ENCODE measurements around the gene FAM3D. TPM values are rescaled to one million over a fixed set of nuclear protein-coding genes. Genes with fewer than 3 reads are reported as not detected.

Gene FAM3D
- total RNA-seq, 1 experiment from 2014 or later: not detected

DNA sequence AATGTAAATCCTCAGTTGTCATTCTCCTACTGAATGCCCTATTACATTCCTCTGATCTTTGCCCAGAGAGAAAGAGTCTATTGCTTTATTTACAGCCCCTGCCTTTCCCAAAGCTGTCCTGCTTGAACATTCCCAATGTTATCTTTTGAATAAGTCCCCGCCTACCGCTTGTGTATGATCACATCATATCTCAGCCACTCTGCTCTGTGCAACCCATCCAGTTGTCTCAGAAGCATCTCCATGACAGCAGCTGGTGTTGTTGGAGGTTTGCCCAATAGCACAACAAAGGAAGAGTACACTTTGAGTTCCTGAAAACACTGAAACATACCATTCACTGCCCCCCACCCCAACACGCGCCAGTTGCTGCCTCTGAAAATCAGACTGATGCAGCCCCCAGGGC is 22.0 kb upstream of the FAM3D start:
- no peaks in the 10 kb centered on the region for H4K20me1 ChIP-seq (ENCODE audit: low read length)
- TF ChIP-seq EZH2 (IDR thresholded peaks at IDR 0.05; ENCODE audit: low read length, unreplicated experiment) (no peak), EZH2phosphoT487 (IDR thresholded peaks at IDR 0.05; ENCODE audit: borderline replicate concordance, low read length) (no peak), CTCF (conservative IDR thresholded peaks at IDR 0.05; ENCODE audit: low read depth, low read length) (no peak)
- H2AFZ ChIP-seq (ENCODE audit: low read length): no peak overlapping the region
- ChIA-PET POLR2A (ENCODE audit: unreplicated experiment) (no interaction called here), CTCF (no interaction called here)
- no peak overlapping the region for H3K9ac ChIP-seq (ENCODE audit: low read length)
- H3K4me1 ChIP-seq (ENCODE audit: insufficient read depth, low read length): no peaks in the 10 kb centered on the region
- BruUV-seq (replicated peaks): no TSS peak
- intact Hi-C loops (cut with micrococcal nuclease): no loop called here
- ATAC-seq (no peak), DNase-seq (no peak)
- no peaks in the 10 kb centered on the region for H3K9me2 ChIP-seq (replicated peaks; ENCODE audit: low read length)
- H3K27ac ChIP-seq (ENCODE audit: low read length): no peak overlapping the region
- 0 out of 2 replicates have a peak, but pooled peaks cover 3% of the 10 kb centered on the region for H3K36me3 ChIP-seq (ENCODE audit: low read depth, low read length)
- H3K79me2 ChIP-seq (ENCODE audit: low read length): no peaks in the 10 kb centered on the region
- no peaks in the 10 kb centered on the region for H3K27me3 ChIP-seq (ENCODE audit: low read length)
- H3K4me2 ChIP-seq (ENCODE audit: low read length): no peak overlapping the region
- peaks cover 25% of the 10 kb centered on the region for H3K9me3 ChIP-seq (ENCODE audit: low read length)
- no peaks in the 10 kb centered on the region for H3F3A ChIP-seq (ENCODE audit: low read length, unreplicated experiment)
- H3K4me3 ChIP-seq (ENCODE audit: low read length): no peak overlapping the region

- POLR2A ChIA-PET (ENCODE audit: unreplicated experiment): no interaction called here
- H4K20me1 ChIP-seq (ENCODE audit: low read length): no peaks in the 10 kb centered on the region
- peaks cover 19% of the 10 kb centered on the region for H3K9me3 ChIP-seq (ENCODE audit: low read length)
- intact Hi-C loops (cut with micrococcal nuclease): no loop called here
- H3K79me2 ChIP-seq (ENCODE audit: low read length): no peaks in the 10 kb centered on the region
- H3K9me2 ChIP-seq (replicated peaks; ENCODE audit: low read length): no peaks in the 10 kb centered on the region
- no peak overlapping the region for H2AFZ ChIP-seq (ENCODE audit: low read length)
- H3F3A ChIP-seq (ENCODE audit: low read length, unreplicated experiment): no peaks in the 10 kb centered on the region
- no peaks in the 10 kb centered on the region for H3K27me3 ChIP-seq (ENCODE audit: low read length)
- H3K4me1 ChIP-seq (ENCODE audit: insufficient read depth, low read length): no peaks in the 10 kb centered on the region
- no peak overlapping the region for H3K4me3 ChIP-seq (ENCODE audit: low read length)
- TF ChIP-seq EZH2 (IDR thresholded peaks at IDR 0.05; ENCODE audit: low read length, unreplicated experiment) (no peak), CTCF (conservative IDR thresholded peaks at IDR 0.05; ENCODE audit: low read depth, low read length) (no peak), EZH2phosphoT487 (IDR thresholded peaks at IDR 0.05; ENCODE audit: borderline replicate concordance, low read length) (no peak)
- BruUV-seq (replicated peaks): no TSS peak
- ATAC-seq: no peak
- H3K9ac ChIP-seq (ENCODE audit: low read length): no peak overlapping the region
- 0 out of 2 replicates have a peak, but pooled peaks cover 3% of the 10 kb centered on the region for H3K36me3 ChIP-seq (ENCODE audit: low read depth, low read length)
- CTCF ChIA-PET: no interaction called here
- H3K27ac ChIP-seq (ENCODE audit: low read length): no peak overlapping the region
- H3K4me2 ChIP-seq (ENCODE audit: low read length): no peak overlapping the region
- no peak for DNase-seq
Measured at GRCh38 chr3:58686847-58687246, 20.3 kb upstream of the FAM3D start.

GRCh38 chr3:58685641-58686040 is 19.1 kb upstream of the FAM3D start:
- Histone ChIP-seq H3K9me2 (replicated peaks; ENCODE audit: low read length) (no peaks in the 10 kb centered on the region), H3K27me3 (ENCODE audit: low read length) (no peaks in the 10 kb centered on the region), H3F3A (ENCODE audit: low read length, unreplicated experiment) (no peaks in the 10 kb centered on the region), H3K4me1 (ENCODE audit: insufficient read depth, low read length) (no peaks in the 10 kb centered on the region), H3K9me3 (ENCODE audit: low read length) (peaks cover 7% of the 10 kb centered on the region; the same call in 1 of the 2 replicates), H4K20me1 (ENCODE audit: low read length) (no peaks in the 10 kb centered on the region), H3K36me3 (ENCODE audit: low read depth, low read length) (no peaks in the 10 kb centered on the region), H3K79me2 (ENCODE audit: low read length) (no peaks in the 10 kb centered on the region), H3K9ac (ENCODE audit: low read length) (no peak overlapping the region), H2AFZ (ENCODE audit: low read length) (no peak overlapping the region), H3K4me3 (ENCODE audit: low read length) (no peak overlapping the region), H3K27ac (ENCODE audit: low read length) (no peak overlapping the region), H3K4me2 (ENCODE audit: low read length) (no peak overlapping the region)
- BruUV-seq (replicated peaks): no TSS peak
- ChIA-PET CTCF (no interaction called here), POLR2A (ENCODE audit: unreplicated experiment) (no interaction called here)
- intact Hi-C loops (cut with micrococcal nuclease): no loop called here
- no peak for TF ChIP-seq EZH2 (IDR thresholded peaks at IDR 0.05; ENCODE audit: low read length, unreplicated experiment)
- no peak for TF ChIP-seq CTCF (conservative IDR thresholded peaks at IDR 0.05; ENCODE audit: low read depth, low read length)
- TF ChIP-seq EZH2phosphoT487 (IDR thresholded peaks at IDR 0.05; ENCODE audit: borderline replicate concordance, low read length): no peak
- DNase-seq: no peak
- no peak for ATAC-seq
